Measurements from ENCODE around the gene VWA1. TPM values are rescaled to one million over a fixed set of nuclear protein-coding genes. Genes with fewer than 3 reads are reported as not detected.
"Not testable (repeated sequence)": the region's sequence is repeated elsewhere in the genome, so short reads cannot be mapped to it uniquely, and the experiment has no call there.

VWA1 gene
- total RNA-seq, 1 donor from 2014 or later, result 19.1 TPM

GRCh38 chr1:1435911-1436629 is 580 bp downstream of the VWA1 start:
- DNase-seq (ENCODE audit: low read depth), result no peak

- no peak for DNase-seq (ENCODE audit: low read depth)
Observed at GRCh38 chr1:1436630-1437032, 1.1 kb downstream of the VWA1 start.

- DNase-seq (ENCODE audit: low read depth), result no peak
Observed at GRCh38 chr1:1437033-1437903, 1.8 kb downstream of the VWA1 start.

GRCh38 chr1:1437904-1438376 is 2.5 kb downstream of the VWA1 start:
- DNase-seq (ENCODE audit: low read depth), result peak; percentile 84

GRCh38 chr1:1438531-1439381 is 3.3 kb downstream of the VWA1 start:
- no peak for DNase-seq (ENCODE audit: low read depth)

- DNase-seq (ENCODE audit: low read depth), result no peak
Observed at GRCh38 chr1:1439546-1440261, 4.2 kb downstream of the VWA1 start.

- no peak for DNase-seq (ENCODE audit: low read depth)
Observed at GRCh38 chr1:1440262-1441001, 4.9 kb downstream of the VWA1 start.

GRCh38 chr1:1441002-1441888 is 5.8 kb downstream of the VWA1 start:
- DNase-seq (ENCODE audit: low read depth), result no peak

GRCh38 chr1:1442069-1442770 is 6.7 kb downstream of the VWA1 start:
- DNase-seq (ENCODE audit: low read depth), result no peak

GRCh38 chr1:1446631-1447030 is 11.1 kb downstream of the VWA1 start:
- DNase-seq (ENCODE audit: low read depth), result not testable (repeated sequence)

GRCh38 chr1:1449099-1449739 is 13.7 kb downstream of the VWA1 start, which contains the start of gene ATAD3C:
TSS of gene ATAD3C (plus strand) at chr1:1449689. CDS start at chr1:1450684, 995 bp downstream.
- DNase-seq (ENCODE audit: low read depth), result no peak

- not testable (repeated sequence) for DNase-seq (ENCODE audit: low read depth)
Observed at GRCh38 chr1:1450616-1451015, 15.1 kb downstream of the VWA1 start.

GRCh38 chr1:1451696-1452364 is 16.3 kb downstream of the VWA1 start:
- no peak for DNase-seq (ENCODE audit: low read depth)

- DNase-seq (ENCODE audit: low read depth), result not testable (repeated sequence)
Observed at GRCh38 chr1:1452365-1452739, 16.9 kb downstream of the VWA1 start.

GRCh38 chr1:1452882-1453281 is 17.4 kb downstream of the VWA1 start:
- DNase-seq (ENCODE audit: low read depth), result no peak

GRCh38 chr1:1454286-1455056 is 19.0 kb downstream of the VWA1 start:
- not testable (repeated sequence) for DNase-seq (ENCODE audit: low read depth)

- DNase-seq (ENCODE audit: low read depth), result no peak
Observed at GRCh38 chr1:1455366-1455884, 19.9 kb downstream of the VWA1 start.

All from renal cortical epithelial cell (primary cell).